Gastrocnemius medialis (tissue), 4 donors: ENCODE measurements around the gene MYZAP. TPM values are rescaled to one million over a fixed set of nuclear protein-coding genes. Genes with fewer than 3 reads are reported as not detected.

Source experiments
- ATAC-seq, 2 donors: fragments of 150-250 bp; one replicate each; pipeline ENCODE4 v1.9.1; 2016
- DNase-seq, 2 donors: peaks; one replicate each; pipeline ENCODE4 v3.0.0-alpha.2; 2019
- H3K27ac ChIP-seq, 4 donors: fragments of 200-600 bp; sonication (generic); 1 replicate in 1 of 4; 2 replicates in 3 of 4; pipeline ENCODE4 v1.5.1; 2016 to 2018; ENCODE audit warnings: mild to moderate bottlenecking in 2 of 4, moderate library complexity in 1 of 4
- H3K27me3 ChIP-seq, 3 donors: fragments of 200-600 bp; sonication (generic) in 2 of 3; 1 replicate in 1 of 3; 2 replicates in 2 of 3; pipeline versions ENCODE4 v1.5.1 to v1.6.0; 2016 to 2019; ENCODE audit warnings: mild to moderate bottlenecking in 1 of 3, moderate library complexity in 1 of 3
- H3K36me3 ChIP-seq, 2 donors: fragments of 200-600 bp; sonication (generic) in 1 of 2; one replicate each; pipeline ENCODE4 v1.5.1; 2017 to 2018
- H3K4me1 ChIP-seq, 2 donors: fragments of 200-600 bp; sonication (generic) in 1 of 2; one replicate each; pipeline ENCODE4 v1.5.1; 2016 to 2017; ENCODE audit warnings: mild to moderate bottlenecking in 2 of 2
- H3K4me3 ChIP-seq, 4 donors: fragments of 200-600 bp; sonication (generic) in 3 of 4; 1 replicate in 1 of 4; 2 replicates in 3 of 4; pipeline ENCODE4 v1.5.1; 2016 to 2019; ENCODE audit warnings: mild to moderate bottlenecking in 2 of 4
- H3K9me3 ChIP-seq, 3 donors: fragments of 200-600 bp; sonication (generic) in 2 of 3; 1 replicate in 1 of 3; 2 replicates in 2 of 3; pipeline ENCODE4 v1.5.1; 2016 to 2019
- POLR2A ChIP-seq, 2 donors: fragments of 450-650 bp; IDR thresholded peaks; one replicate each; pipeline ENCODE4 v1.6.1; 2017; ENCODE audit warnings: antibody characterized with exemption in 2 of 2, mild to moderate bottlenecking in 2 of 2, moderate library complexity in 2 of 2
- in situ Hi-C, 4 donors: fragments of 200-750 bp; cut with MboI; loops; one replicate each; pipeline versions ENCODE4 v1.15.0 to v1.8.0; 2017; ENCODE audit warnings: low sequenced_read_pairs in 4 of 4
- intact Hi-C: fragments of 100-400 bp; cut with DNase I; formaldehyde crosslinking; loops from one replicate; pipeline ENCODE4 v1.15.1; 2023; ENCODE audit warnings: low total_unique reads
- total RNA-seq, 4 donors: library from RNA; depleted of rRNA; stranded (reverse); fragments of >200 nt; gene quantifications; one replicate each; pipeline versions ENCODE4 v1.1.0 to v1.2.3, GENCODE V29; 2016
- TF ChIP-seq, protein P1 (sequence below), 5 experiments: fragments of 450-650 bp in 3 of 5; fragments of 200-600 bp in 2 of 5; sonication (generic) in 2 of 5; IDR thresholded peaks in 4 of 5; conservative IDR thresholded peaks in 1 of 5; 1 replicate in 4 of 5; 2 replicates in 1 of 5; pipeline ENCODE4 v1.5.1; 2016 to 2019; ENCODE audit warnings: antibody characterized with exemption in 5 of 5, mild to moderate bottlenecking in 3 of 5, moderate library complexity in 3 of 5

Gene MYZAP
- total RNA-seq, 4 donors from 2014 or later, result 1.3 to 9.4 (median 1.4) TPM

DNA sequence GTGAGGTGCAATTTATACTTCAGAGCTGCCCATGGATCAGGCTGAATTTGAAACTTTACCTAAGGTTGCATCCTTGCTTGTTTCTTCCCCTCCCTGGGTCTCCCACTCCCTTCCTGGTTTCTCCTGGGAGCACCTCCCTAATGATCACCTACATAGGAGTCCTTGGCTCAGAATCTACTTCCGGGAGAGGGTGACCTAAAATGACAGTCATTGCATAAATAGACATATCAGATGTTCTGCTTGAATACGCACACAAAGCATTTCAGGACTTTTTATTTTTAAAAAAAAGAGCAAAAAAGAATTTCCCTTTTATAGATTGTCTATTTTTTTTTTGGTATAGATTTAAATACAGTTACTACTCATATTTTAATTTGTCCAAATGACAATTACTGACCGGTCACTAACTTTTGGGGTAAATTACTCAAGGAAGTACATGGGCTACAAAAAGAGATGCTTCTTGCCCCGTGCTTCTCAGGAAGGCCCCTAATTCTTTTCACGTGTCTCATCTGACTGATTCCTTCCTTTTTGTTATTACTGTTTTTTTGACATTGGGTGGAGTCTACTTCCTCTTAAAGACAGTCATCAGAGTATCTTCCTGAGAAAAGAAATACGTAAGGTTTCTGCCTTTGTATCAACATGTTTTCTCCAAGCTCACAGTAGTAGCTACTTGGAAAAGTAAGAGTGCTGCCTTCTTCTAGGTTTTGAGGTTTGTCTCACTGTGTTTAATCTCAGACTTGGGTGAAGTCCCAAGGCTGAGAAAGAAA, 4.9 kb upstream of the MYZAP start:
- Histone ChIP-seq H3K9me3 (no peaks in the 10 kb centered on the region), H3K4me1 (peaks cover 2 to 4% of the 10 kb centered on the region in 2 donors), H3K27me3 (no peaks in the 10 kb centered on the region), H3K27ac (no peak overlapping the region), H3K4me3 (no peak overlapping the region), H3K36me3 (no peaks in the 10 kb centered on the region)
- ATAC-seq, result no peak
- TF ChIP-seq, protein P1, sequence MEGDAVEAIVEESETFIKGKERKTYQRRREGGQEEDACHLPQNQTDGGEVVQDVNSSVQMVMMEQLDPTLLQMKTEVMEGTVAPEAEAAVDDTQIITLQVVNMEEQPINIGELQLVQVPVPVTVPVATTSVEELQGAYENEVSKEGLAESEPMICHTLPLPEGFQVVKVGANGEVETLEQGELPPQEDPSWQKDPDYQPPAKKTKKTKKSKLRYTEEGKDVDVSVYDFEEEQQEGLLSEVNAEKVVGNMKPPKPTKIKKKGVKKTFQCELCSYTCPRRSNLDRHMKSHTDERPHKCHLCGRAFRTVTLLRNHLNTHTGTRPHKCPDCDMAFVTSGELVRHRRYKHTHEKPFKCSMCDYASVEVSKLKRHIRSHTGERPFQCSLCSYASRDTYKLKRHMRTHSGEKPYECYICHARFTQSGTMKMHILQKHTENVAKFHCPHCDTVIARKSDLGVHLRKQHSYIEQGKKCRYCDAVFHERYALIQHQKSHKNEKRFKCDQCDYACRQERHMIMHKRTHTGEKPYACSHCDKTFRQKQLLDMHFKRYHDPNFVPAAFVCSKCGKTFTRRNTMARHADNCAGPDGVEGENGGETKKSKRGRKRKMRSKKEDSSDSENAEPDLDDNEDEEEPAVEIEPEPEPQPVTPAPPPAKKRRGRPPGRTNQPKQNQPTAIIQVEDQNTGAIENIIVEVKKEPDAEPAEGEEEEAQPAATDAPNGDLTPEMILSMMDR (IDR thresholded peaks at IDR 0.05 in 4 of 5, conservative IDR thresholded peaks at IDR 0.05 in 1 of 5), result no peak
- TF ChIP-seq POLR2A (IDR thresholded peaks at IDR 0.05), result no peak
- no peak for DNase-seq
- intact Hi-C loops (no loop called here), in situ Hi-C loops (no loop called here)

DNA sequence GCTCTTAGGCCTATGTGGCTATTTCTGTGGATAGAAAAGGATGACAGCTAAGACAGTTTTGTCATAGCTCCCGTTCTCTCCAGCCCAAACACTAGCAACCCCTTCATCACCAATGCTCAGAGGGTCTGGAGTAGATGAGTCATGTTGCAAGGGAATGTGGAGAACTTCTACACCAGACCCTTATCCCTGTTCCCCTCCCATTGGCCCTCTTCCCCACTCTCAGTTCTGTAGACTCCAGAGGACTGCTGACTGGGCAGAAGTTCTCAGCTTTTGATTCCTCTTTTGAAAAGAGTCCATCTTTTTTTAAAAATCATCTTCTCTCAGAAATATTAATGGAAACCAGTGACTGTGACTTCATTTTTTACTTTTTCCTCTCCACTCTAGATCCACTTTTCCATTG, 2.4 kb upstream of the MYZAP start:
- H3K4me3 ChIP-seq, result no peak overlapping the region
- no peaks in the 10 kb centered on the region for H3K36me3 ChIP-seq
- no peaks in the 10 kb centered on the region for H3K9me3 ChIP-seq
- no peaks in the 10 kb centered on the region for H3K27me3 ChIP-seq
- ATAC-seq (no peak), DNase-seq (no peak)
- H3K4me1 ChIP-seq, result peaks cover 2 to 4% of the 10 kb centered on the region in 2 donors
- no peak overlapping the region for H3K27ac ChIP-seq
- TF ChIP-seq POLR2A (IDR thresholded peaks at IDR 0.05), result no peak
- TF ChIP-seq, protein P1 (IDR thresholded peaks at IDR 0.05 in 4 of 5, conservative IDR thresholded peaks at IDR 0.05 in 1 of 5), result no peak
- in situ Hi-C loops (no loop called here), intact Hi-C loops (no loop called here)

DNA sequence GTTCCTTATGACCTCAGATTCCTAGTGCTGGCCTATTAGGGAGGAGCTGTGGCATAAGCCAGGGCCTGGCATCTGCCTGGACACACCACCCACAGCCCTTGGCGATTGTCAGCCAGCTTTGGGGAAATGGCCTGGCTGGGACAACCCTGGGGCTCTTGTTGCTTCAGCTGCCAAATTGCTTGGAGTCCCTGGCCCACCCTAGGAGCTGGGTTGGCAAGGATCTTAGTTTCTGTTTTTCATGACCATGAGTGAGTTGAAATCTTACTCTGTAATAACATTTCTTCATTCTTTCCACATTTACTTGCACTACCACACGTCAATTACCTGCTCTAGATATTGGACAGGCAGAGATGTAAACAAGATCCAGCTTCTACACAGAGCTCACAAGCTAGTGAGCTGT, 1.9 kb upstream of the MYZAP start:
- Histone ChIP-seq H3K27ac (no peak overlapping the region), H3K27me3 (no peaks in the 10 kb centered on the region), H3K4me1 (peaks cover 4 to 7% of the 10 kb centered on the region in 2 donors), H3K4me3 (no peak overlapping the region), H3K36me3 (no peaks in the 10 kb centered on the region), H3K9me3 (no peaks in the 10 kb centered on the region)
- ATAC-seq (no peak), DNase-seq (peak in 1 of 2 donors; percentile 25)
- in situ Hi-C loops (no loop called here), intact Hi-C loops (no loop called here)
- TF ChIP-seq, protein P1 (IDR thresholded peaks at IDR 0.05 in 4 of 5, conservative IDR thresholded peaks at IDR 0.05 in 1 of 5), result no peak
- no peak for TF ChIP-seq POLR2A (IDR thresholded peaks at IDR 0.05)

DNA sequence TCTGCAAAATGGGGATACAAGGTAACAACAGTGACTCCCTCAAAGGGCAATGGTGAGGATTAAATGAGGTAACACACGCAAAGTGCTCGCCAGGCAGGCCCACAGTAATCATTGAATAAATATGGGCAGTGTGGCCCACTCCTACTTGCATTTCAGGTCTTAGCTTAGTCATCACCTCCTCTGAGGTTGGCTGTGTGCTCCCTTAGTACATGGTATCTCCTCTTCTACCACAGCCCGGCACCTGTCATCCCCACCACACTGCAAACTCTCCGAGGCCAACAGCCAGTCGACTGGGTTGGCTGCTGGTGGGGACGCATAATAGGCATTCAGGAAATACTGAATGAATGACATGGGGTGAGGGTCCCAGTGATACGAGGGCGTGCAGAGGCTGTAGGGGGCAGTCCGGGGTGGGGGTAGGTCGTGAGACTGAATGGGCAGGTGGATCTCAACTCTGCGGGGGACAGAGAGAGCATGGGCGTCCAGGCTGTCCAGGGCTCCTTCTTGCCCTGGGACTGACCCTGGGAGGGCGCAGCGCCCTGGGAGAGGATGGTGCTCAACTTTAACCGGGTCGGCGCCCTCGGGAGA, 375 bp upstream of the MYZAP start:
- H3K9me3 ChIP-seq, result no peaks in the 10 kb centered on the region
- TF ChIP-seq, protein P1 (IDR thresholded peaks at IDR 0.05 in 4 of 5, conservative IDR thresholded peaks at IDR 0.05 in 1 of 5), result no peak
- TF ChIP-seq POLR2A (IDR thresholded peaks at IDR 0.05), result no peak
- in situ Hi-C loops, result no loop called here
- DNase-seq (no peak), ATAC-seq (no peak)
- intact Hi-C loops, result no loop called here
- H3K4me1 ChIP-seq, result peaks cover 17 to 19% of the 10 kb centered on the region in 2 donors
- no peaks in the 10 kb centered on the region for H3K36me3 ChIP-seq
- peak overlapping the region; percentile 54 to 65 (median 57) for H3K4me3 ChIP-seq
- no peaks in the 10 kb centered on the region for H3K27me3 ChIP-seq
- no peak overlapping the region for H3K27ac ChIP-seq
